GM19455 (cell line): ENCODE results near the gene ENTREP3.
A peak's percentile ranks its signal among the peaks of the same experiment; 100 is the strongest.
"Not testable (repeated sequence)": the region's sequence is repeated elsewhere in the genome, so short reads cannot be mapped to it uniquely, and the experiment has no call there.

ENCODE experiments used
- ATAC-seq: cut with Tn5 transposase; IDR thresholded peaks from one replicate; pipeline ENCODE4 v1.9.1; 2021; ENCODE audit not compliant: unreplicated experiment

ENTREP3 gene

GRCh38 chr1:155251566-155251965 lies 3.7 kb downstream of the ENTREP3 start:
- ATAC-seq: no peak

GRCh38 chr1:155250633-155251449 lies 4.4 kb downstream of the ENTREP3 start:
- peak; percentile 76 for ATAC-seq

DNA sequence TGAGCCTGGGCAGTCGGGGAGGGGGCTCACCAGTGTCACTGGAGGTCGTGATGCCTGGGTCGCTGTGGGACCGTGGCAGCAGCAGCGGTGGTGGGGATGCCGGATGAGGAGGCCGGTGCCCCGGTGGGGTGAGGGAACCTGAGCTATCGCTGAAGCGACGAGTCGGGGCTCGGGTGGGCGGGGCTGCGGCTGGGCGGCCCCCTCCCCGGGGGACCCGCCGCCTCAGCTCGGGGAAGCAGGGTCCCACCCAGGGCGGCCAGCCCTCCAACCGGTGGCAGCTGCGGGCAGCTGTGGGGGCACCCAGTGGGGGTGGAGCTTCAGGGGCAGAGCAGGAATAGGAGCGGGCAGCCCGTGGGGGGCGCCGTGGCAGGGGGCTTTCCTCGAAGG lies 5.0 kb downstream of the ENTREP3 start:
- no peak for ATAC-seq

GRCh38 chr1:155247667-155248553 lies 7.4 kb downstream of the ENTREP3 start:
- ATAC-seq: no peak

DNA sequence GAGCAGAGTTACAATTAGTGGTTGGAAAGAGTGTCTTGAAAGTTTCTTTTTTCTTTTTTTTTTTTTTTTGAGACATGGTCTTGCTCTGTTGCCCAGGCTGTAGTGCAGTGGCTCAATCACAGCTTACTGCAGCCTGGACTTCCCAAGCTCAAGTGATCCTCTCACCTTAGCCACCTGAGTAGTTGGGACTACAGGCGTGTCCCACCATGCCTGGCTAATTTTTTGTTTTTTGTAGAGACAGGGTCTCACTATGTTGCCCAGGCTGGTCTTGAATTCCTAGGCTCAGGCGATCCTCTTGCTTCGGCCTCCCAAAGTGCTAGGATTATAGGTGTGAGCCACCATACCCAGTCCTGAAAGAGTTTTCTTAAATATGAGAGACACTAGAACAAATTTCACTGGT lies 8.5 kb downstream of the ENTREP3 start:
- not testable (repeated sequence) for ATAC-seq

DNA sequence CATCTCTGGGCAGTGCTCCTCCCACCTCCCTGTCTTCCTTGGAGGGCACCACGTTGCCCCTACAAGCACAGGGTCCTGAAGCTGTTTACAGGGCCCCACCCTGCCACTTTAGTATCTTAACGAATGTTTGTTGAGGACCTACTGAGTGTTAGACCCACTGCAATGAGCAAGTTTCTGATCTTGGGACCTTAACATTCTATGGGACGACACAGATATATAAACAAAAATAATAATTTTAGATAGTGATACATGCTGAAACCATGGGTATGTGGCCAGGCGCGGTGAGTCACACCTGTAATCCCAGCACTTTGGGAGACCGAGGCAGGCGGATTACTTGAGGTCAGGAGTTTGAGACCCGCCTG lies 10.1 kb downstream of the ENTREP3 start:
- ATAC-seq: no peak

GRCh38 chr1:155244368-155245162 lies 10.7 kb downstream of the ENTREP3 start:
- ATAC-seq: peak; percentile 82

- no peak for ATAC-seq
These were observed 12.4 kb downstream of the ENTREP3 start for GRCh38 chr1:155242805-155243358.

DNA sequence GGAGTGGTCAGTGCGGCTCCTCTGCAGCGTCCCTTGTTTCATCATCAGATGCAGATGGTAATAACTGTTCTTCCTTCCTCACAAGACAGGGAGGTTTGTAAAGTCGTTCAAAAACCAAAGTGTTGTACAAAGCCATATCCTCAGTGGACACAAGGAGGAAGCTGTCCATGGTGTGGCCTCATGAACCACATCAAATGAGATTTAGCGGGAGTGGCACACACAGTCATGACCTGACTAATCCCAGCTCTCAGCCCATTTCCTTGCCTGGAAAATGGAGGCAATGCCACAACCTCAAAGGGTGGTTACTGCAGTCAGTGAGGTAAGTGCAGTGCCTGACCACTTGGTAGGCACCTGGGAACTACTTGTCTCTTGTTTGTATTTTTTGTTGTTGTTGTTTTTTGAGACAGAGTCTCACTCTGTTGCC lies 13.4 kb downstream of the ENTREP3 start:
- no peak for ATAC-seq

DNA sequence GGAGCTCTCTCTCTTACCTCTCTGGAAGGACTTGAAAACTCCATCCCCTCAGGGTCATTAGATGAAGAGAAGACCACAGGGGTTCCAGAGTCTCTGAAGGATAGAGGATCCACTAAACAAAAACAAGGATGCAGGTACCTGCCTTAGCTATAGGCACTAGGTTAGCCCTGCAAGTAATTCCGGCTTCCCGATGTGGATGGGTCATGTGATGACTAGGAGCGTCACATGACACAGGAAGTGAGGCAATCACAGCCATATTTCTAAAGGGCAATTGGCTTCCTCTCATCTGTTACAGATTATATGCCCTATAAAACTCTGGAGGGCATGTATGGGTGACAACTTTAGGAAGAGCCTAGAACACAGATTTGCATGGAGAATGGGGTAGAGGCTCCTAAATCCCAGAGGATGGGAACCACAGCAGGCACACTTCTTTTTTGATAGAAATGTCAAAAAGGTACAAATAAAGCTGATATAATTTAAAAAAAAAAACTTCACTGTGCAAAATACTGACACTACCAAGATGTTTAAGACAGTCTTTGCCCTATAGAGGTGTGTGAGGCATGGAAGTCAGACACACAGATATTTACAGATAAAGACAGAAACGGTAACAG lies 14.1 kb downstream of the ENTREP3 start:
- ATAC-seq: no peak

GRCh38 chr1:155236451-155236850 lies 18.8 kb downstream of the ENTREP3 start:
- no peak for ATAC-seq

DNA sequence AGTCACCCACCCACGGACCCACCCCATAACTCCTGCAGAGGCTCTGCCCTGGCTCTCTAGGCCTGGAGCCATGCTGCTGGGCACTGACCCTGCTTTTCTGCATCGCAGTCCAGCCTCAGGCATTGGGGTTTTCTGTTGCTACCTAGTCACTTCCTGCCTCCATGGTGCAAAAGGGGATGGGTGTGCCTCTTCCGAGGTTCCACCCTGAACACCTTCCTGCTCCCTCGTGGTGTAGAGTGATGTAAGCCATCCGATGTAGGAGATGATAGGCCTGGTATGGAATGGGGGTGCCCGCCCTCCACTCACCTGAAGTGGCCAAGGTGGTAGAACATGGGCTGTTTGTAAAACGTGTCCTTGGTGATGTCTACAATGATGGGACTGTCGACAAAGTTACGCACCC lies 19.9 kb downstream of the ENTREP3 start:
- ATAC-seq: not testable (repeated sequence)

GRCh38 chr1:155233502-155233901 lies 21.8 kb downstream of the ENTREP3 start:
- ATAC-seq: not testable (repeated sequence)

DNA sequence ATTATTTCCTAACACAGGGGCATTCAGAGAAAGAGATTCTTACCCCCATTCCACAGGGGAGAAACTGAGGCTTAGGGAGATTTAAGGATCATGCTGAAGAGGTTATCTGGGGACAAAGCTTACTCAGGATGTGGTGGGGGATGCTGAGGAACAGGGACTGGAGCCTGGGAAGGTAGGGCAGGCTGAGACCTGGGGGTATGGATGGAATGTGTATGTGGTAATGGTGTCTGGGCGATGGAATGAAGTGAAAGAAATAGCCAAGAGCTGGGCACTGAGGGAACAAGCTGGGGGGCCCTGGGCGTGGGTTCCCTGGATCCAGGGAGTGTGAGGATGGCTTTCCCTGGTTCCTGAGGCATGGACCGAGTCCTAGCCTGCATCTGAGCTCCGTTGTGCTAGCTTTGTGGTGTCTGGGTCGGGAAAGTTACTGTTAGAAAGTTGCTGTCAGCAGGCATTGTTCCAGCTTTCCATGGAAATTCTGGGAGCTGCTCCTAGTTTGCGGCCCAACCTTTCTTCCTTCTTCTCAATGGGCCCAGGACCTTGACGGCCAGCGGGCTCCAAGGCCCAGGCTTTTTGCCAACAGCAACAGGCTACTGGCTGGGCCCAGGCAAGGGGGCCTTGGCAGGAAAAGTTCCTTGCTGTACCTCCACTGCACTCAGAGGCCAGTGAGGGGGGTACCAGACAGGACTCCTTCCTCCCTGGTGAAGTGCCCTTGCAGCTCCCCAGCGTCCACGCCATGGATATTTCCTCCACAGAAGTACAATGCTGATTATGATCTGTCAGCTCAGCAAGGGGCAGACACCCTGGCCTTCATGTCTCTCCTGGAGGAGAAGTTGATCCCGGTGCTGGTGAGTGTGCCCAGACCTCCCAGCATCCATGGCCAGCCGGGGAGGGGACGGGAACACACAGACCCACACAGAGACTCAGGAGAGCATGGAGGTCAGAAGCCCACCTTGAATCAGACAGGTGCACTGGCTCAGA lies 23.0 kb downstream of the ENTREP3 start:
- not testable (repeated sequence) for ATAC-seq

DNA sequence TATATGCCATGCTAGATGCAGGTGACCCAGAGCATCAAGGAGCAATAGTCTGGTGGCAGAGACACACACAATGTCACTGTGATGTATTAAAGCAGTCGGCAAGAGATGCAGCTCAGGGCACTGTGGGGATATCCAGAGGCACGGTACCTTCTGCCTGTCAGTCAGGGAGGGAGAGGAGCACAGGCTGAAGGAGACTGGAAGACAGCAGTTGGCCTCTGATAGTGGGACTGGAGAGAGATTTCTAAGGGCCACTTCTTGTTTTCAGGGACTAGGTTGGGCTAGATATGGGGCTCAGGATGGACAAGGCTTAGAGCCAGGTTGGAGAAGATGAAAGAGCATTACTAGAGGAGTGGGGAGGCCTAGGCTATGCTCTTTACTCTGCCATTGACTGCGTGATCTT lies 24.0 kb downstream of the ENTREP3 start:
- ATAC-seq: not testable (repeated sequence)

GRCh38 chr1:155228096-155228427 lies 27.2 kb downstream of the ENTREP3 start:
- ATAC-seq: no peak

- peak; percentile 82 for ATAC-seq
These were observed 27.8 kb downstream of the ENTREP3 start for GRCh38 chr1:155227261-155228095.

DNA sequence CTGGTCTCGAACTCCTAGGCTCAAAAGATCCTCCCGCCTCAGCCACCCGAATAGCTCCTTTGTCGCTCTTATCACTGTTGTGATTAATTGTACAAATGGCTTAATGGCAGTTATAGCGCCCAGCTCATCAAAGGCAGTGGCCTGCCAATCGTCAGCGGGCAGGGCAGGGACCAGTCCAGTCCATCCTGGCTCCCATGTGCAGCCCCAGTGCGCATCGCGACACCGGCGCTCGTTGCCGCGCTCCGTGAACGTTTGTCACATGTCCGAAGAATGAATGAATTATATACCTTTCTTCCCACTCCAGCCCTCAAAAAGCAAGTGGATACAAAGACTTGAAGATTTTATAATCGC lies 28.4 kb downstream of the ENTREP3 start:
- ATAC-seq: no peak
